Globus pallidus (tissue), 1 donor: ENCODE results near the gene EIF3A.
"Not testable (repeated sequence)": the region's sequence is repeated elsewhere in the genome, so short reads cannot be mapped to it uniquely, and the experiment has no call there.

Source experiments
- DNase-seq: peaks from one replicate; pipeline ENCODE4 v3.0.0-alpha.2; 2015; ENCODE audit warnings: low spot score

The EIF3A gene

DNA sequence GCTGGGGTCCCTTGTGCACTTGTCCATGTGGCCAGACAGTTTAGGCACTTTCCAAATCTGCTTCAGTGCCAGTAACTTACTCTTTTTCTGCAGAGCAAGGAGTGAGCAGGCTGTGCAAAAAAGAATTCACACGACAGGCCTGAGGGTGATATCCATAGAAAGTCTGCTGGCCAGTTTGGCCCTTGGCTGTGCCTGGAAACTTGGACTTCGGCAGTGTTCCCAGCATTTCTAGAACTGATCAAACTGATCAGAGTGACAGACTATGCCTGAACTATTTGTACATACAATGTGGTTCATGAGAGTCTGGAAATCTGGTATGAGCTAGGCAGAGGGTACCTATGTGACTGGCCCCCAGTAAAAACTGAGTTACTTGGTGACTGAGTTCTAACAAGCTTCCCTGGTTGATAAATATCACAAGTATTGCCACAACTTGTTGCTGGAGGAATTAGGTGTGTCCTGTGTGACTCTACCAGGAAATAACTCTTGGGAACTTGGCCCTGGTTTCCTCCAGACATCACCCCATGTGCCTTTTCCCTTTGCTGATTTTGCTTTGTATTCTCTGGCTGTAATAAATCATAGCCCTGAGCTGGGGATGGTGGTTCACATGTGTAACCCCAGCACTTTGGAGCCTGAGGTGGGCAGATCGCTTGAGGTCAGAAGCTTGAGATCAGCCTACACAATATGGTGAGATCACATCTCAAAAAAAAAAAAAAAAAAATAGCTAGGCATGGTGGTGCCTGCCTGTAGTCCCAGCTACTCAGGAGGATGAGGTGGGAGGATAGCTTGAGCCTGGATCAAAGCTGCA lies 20.0 kb upstream of the EIF3A start:
- no peak for DNase-seq

DNA sequence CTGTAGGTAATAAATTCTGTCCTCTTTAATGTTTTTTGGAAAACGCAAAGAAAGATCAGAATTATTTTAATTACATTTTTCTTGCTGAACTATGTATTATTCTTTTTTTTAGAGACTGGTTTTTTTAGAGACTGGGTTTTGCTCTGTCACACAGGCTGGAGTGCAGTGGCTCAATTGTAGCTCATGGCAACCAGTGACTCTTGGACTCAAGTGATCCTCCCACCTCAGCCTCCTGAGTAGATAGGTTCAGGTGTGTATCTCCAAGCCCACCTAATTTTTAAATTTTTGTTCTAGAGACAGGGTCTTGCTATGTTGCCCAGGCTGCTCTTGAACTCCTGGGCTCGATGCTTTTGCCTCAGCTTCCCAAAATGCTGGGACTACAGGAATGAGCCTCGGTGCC lies 18.0 kb upstream of the EIF3A start:
- no peak for DNase-seq

DNA sequence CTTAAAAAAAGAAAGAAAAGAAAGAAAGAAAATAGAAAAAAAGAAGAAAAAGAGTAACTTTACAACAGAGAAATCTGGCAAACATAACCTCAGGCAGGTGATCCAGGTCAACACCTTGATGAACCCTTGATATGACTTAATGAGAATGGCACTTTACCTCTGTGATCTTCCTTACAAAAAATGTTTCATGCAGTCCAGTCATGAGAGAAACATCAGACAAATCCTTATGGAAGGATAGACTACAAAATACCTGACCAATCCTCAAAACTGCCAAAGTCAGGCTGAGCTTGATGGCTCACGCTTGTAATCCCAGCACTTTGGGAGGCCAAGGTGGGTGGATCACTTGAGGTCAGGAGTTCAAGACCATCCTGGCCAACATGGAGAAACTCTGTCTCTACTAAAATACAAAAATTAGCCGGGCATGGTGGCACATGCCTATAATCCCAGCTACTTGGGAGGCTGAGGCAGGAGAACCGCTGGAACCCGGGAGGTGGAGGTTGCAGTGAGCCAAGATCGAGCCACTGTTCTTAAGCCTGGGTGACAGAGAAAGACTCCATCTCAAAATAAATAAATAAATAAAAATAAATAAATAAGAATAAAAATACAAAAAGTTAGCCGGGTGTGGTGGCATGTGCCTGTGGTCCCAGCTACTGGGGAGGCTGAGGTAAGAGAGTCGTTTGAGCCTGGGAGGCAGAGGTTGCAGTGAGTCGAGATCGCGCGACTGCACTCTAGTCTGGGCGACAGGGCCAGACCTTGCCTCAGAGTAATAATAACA lies 16.2 kb upstream of the EIF3A start:
- DNase-seq: not testable (repeated sequence)

DNA sequence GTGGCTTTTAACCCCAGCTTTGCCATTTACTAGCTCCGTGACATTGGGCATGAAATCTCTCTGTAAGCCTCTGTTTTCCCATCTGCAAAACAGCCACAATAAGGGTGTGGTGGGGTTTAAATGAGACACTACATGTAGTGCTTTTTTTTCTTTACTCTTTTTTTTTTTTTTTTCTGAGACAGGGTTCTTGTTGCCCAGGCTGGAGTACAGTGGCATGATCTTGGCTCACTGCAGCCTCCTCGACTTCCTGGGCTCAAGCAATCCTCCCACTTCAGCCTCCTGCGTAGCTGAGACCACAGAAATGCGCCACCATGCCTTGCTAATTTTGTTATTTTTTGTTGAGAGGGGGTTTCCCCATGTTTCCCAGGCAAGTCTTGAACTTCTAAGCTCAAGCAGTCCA lies 15.0 kb upstream of the EIF3A start:
- DNase-seq: no peak

DNA sequence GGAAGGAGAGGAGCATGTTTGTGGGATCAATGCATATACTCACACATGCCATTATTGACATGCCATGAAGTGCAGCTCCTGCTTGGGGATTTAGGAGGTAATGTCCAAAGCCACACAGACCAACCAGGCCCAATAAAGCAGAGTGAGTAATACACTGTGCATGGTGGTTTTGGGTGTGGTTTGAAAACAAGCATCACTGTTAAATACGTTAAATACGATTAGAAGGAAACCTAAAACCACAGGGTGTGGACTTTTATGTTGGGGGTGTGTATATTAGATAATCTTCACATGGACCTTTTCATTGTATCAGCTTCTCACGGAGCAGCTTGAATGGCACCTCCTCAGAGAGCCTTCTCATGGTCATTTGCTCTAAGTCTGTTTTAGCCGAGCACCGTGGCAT lies 10.4 kb upstream of the EIF3A start:
- DNase-seq: no peak

DNA sequence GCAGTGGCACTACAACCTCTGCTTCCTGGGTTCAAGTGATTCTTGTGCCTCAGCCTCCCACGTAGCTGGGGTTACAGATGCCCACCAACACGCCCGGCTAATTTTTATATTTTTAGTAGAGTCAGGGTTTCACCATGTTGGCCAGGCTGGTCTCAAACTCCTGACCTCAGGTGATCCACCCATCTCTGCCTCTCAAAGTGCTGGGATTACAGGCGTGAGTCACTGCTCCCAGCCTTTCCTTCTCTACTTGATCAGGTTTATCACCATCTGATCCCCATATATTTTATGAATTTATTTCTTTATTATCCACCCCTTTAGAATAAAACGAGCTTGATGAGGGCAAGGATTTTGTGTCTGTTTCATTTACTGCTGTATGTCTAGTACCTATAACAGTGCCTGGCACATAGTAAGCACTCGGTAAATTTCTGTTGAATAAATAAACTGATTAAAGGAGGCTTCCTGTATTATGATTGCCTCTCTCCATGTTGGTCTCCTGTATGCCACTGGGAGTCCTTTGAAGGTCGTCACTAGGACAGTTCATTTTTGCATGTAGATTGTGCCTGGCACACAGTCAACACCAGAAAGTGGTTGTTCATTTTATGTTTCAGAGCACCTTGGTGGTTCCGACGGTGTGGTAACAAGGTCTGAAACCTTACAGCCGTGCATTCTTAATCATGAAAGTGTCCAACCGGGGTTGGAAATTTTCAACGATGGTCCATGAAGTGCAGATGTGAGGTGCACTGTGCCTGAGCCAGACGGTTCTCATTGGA lies 9.6 kb upstream of the EIF3A start:
- no peak for DNase-seq

DNA sequence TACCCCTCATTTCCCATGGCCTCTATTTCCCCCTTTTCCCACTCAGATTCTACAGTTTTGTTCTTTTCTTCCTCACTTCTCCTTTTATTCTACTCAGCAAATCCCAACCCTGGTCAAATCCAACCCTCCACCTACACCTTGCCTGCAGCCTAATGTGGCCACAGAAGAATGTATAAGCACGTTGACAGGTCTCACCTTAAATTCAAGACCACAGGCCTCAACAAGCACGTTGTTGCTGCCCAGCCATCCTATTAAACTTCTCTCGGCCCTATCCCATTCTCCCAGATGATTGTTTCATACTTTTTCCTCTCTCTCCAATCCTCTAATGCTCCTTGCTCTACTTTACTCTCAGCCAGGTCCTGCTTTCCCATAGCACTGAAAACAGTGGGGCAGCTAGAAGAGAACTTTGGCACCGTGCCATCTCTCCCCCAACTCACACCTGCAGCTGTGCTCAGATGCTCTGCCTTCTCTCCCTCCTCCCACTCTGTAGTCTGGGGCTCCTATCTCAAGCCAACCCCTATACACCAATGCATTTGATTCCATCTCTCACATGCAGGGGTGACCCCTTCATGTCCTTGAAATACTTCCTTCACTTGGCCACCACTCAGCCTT lies 6.8 kb upstream of the EIF3A start:
- DNase-seq: no peak

DNA sequence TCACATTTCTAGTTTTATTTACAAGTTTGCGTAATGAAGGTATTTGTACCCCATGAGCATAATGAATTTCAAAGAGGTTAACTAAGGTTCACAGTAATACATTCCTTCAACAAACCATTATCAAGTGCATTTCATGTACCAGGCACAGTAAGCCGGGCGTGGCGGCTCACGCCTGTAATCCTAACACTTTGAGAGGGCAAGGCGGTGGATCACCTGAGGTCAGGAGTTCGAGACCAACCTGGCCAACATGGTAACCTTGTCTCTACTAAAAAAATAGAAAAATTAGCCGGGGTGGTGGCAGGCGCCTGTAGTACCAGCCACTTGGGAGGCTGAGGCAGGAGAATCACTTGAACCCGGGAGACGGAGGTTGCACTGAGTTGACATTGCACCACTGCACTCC lies 4.3 kb upstream of the EIF3A start:
- no peak for DNase-seq

DNA sequence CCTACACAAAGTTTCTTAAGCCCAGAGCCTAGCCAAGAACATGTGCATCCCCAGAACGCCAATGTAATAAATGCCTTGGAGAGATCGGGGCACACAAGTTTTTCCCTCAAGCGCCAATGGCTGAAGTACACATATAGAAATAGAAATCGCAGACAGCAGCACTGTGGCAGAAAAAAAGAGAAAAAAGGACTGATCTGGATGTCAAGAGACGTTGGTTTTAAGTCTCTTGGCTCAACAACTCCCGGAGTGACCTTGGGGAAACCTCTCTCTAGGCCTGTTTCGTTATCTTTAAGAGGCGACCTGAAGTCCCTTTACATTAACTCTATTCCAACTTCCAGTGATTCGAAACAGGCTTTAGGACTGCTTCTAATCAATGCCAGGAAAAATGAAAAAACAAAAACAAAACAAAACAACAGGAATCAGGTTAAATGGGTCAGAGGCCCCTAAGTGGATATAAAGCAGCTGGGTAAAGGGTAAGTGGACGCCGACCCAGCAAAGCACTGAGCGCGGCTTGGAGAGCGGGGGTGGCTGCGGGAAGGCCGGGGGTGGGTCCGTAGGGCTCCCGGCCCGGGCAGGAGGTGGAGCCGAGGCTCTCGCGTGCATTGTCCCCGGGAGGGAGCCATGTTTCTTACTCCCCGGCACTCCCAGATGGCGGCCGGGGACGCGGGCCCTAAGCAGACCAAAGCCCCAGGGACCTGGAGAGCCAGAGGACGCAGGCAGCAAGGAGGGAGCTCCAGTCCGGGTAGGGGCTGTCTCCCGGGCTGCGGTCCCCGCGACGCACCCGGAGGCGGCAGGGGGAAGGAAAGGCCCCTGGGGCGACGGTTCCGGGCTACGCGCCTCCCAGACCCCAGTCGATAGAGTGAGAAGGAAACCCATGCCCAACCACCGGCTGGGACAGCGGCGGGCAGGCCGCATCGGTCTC lies 757 bp downstream of the EIF3A start:
- DNase-seq: peak; percentile 52

DNA sequence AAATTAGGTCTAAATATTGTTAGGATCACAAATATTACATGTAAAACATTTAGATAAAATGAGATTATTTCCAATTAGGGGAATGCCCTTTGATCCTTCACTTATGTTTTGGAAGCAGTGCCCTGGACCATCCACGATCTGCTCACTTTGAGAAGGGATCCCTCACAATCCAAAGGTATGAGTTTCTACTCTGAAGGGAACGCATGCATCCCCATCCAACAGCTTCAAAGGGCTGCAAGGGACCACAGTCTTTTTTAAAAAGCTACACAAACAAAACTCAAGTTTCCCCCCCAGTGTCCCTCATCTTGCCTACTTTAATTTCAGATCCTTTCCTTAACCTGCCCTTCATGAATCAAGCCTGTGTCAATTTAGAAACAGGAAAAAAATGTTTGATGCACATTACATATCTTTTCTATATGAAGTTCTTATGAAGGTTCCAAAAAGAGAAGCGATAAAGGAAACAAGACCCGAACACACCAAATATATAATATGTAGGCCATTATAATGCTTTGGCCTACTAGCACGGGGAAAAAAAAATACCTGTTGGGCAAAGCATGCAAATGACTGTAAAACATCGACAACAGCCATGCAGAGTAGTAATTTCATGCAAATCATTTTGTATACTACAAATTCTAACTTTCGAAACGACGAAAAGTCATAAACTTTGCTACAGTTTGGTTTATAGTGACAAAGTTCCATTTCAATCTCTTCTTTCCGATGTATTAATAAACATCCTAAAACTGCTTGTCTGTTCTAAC lies 2.0 kb downstream of the EIF3A start:
- no peak for DNase-seq

DNA sequence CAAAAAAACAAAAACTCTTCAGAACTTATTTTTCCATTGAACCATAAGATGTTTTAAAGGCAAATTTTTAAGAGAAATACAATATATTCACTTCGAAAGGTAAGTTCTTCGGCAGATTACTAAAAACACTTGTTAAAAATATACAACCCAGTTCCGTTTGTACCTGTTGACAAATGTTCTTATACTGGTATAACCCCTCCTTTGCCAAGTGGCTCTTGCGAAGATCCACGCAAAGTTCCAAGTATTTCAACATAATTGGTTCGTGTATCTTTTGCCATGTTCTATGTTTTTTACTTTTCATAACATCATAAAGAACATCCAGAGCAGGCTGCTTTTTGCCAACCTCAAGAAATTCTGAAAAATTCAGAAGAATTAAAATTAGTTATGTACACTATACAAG lies 7.0 kb downstream of the EIF3A start:
- DNase-seq: no peak

DNA sequence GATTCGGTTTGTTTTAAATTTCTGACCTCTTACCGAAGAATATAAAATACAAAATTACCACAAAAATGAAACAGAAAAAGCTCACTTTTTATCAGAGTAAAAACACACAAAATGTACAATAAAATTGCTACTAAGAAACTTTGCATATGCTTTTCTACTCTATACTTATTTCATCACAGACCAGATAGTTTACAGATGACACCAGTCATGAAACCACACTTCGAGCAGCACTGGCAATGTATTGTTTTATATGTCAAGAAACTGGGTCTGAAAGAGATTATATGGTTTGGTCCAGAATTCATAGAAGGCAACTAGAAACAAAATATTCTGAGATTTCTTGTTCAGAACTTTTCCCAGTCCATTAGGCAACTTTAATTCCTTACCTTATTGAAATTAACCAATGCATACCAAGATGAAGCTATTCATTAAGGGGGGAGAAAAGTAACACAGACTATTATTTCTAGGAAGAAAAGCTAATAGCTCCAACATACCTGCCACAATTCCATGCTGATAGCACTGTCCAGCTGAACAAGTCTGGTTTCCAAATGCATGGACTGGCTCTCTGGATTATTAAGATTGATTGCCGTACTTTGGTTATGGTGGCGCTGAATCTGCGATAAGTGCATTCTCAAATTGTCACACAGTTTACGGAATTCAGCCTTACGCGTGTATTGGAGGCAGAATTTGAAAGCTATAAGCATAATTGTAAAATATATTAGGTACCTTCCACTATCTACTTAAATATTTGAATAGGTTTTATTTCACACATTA lies 10.0 kb downstream of the EIF3A start:
- no peak for DNase-seq

DNA sequence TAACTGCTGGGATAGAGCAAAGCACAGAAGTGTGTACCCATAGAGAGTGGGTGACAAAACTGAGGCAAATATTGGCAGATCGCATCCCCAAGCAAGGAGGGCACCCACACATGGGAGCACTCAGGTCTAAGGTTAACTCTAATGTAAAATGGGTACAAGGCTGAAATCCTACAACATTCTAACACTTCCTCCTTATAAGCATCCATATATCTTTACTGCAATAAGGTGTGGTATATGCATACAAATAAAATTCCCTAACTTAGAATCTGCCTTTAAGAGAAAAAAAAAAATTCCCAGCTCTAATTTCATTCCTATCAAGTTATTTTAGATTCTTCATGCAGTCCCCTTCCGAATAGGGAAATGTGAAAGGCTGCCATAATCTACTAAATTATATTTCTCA lies 18.7 kb downstream of the EIF3A start:
- DNase-seq: no peak

DNA sequence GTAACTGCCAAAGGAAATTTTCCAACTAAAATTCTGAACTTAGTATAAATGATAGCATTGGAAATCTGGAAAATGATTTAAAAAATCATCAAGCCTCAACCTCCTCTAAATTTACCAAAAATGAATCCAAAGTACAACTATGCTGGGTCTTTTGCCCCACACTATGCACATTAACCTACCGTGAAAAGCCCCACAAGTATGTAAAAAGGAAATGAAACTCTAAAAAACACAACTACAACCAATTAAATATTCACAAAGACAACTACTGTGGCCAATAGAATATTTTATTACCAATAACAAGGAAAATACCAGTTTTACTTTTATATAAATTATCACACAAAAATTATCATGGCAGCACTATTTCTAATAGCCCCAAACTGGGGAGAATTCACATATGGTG lies 19.3 kb downstream of the EIF3A start:
- DNase-seq: no peak

DNA sequence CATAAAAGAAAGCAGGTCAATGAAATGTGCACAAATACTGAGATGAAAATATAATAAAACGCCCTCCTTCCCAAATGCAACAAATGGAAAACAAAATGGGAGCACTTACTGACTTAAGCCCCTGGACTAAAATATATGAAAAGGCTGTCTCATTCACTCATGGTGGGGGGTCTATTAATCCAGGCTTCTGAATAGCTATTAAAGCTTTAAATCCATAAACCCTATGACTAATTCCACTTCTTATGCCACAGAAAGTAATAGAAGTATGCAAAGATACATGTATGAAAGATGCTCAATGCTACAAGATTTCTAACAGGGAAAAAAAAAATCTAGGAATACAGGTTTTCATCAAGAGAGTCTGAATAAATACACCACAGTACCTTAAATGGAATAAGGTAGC lies 20.5 kb downstream of the EIF3A start:
- DNase-seq: no peak

DNA sequence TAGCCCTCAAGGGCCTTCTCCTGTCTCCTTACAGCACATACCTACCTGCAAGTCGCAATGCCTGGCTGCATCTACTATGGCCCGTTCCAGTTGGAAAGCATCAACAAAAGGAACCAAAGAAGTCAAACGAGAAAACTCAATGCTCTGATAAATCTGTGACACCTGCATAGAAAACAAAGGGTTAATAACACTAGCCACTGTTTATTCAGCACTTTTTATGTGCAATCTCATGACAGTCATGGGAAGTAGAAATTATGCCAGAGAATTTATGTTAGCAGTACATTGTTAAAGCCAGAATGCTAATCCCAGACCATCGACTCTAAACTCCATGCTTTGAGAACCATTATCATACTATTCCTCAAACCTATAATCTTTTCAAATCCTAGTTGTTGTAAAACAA lies 21.1 kb downstream of the EIF3A start:
- no peak for DNase-seq

DNA sequence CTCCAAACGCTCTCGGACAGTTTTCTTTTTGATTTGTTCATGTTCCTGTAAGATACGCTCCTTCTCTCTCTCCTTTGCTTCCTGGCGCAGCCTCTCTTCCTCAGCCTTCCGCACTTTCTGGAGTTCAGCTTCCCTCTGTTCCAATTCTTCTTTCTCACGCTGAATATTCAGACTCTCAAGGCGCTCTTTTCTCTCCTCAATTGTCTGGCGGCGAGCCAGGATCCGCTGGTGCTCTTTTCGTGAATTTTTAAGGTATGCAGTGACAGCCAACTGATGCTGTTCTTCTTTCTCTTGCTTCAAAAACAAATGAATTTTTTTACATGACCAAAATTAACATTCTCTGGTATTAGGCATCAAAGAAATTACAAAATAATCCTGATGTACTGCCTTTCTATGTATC lies 22.6 kb downstream of the EIF3A start:
- DNase-seq: no peak

DNA sequence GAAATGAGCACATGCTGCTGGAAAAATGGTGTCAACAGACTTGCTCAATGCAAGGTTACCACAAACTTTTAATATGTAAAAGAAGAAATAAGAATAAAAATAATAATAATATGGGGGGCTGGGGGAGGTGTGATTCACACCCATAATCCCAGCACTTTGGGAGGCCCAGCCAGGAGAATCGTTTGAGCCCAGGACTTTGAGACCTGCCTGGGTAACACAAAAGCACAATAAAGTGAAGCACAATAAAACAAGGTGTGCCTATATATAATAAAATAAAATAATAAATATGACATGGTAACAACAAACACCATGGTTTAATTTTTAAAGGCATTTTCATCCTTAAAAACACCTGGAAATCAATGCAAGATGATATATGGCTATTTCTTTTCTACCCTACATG lies 25.1 kb downstream of the EIF3A start:
- no peak for DNase-seq

DNA sequence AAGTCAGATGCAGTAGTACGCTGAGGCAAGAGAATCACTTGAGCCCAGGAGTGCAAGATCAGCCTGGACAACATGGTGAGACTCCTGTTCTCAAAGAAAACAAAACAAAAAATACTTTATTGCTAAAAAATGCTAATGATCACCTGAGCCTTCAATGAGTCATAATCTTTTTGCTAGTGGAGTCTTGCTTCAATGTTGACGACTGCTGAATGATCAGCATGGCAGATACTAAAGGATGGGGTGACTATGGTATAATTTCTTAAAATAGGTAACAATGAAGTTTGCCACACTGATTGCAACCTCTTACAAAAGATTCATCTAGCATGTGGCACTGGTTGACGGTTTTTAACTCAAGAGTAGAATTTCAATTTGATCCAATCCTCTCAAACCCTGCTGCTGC lies 28.8 kb downstream of the EIF3A start:
- DNase-seq: no peak

DNA sequence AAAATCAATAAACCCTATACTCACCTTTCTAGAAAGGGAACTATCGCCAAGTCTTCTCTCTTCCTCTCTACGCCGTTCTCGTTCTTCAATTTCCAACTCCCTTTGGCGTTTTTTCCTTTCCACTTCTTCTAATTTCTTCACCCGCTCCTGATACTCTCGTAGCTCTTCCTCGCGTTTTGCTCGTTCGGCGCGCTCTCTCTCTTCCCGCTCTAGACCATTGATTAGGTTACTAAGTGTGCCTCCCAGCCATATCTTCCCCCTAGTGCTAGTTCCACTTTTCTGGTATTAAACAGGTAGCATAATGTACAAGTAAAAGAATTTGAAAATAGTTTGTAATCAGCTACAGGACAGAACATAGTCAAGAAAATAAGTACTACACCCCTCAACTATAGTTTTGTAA lies 30.8 kb downstream of the EIF3A start:
- no peak for DNase-seq
